Activated naive CD8-positive, alpha-beta T cell (primary cell): ENCODE data around the gene CNOT9.

Experiments used
- H3K27ac Mint-ChIP-seq: one replicate; pipeline ENCODE4 v1.8.0; 2021; ENCODE audit warnings: mixed read lengths
- H3K27me3 Mint-ChIP-seq: one replicate; pipeline ENCODE4 v1.8.0; 2021; ENCODE audit warnings: mixed read lengths
- H3K36me3 Mint-ChIP-seq: one replicate; pipeline ENCODE4 v1.8.0; 2021; ENCODE audit warnings: mixed read lengths
- H3K4me1 Mint-ChIP-seq: one replicate; pipeline ENCODE4 v1.8.0; 2021; ENCODE audit warnings: low read depth, mixed read lengths
- H3K4me3 Mint-ChIP-seq: one replicate; pipeline ENCODE4 v1.8.0; 2021; ENCODE audit warnings: mild to moderate bottlenecking, mixed read lengths
- H3K9me3 Mint-ChIP-seq: one replicate; pipeline ENCODE4 v1.8.0; 2021; ENCODE audit warnings: low read depth, mixed read lengths

Gene CNOT9

DNA sequence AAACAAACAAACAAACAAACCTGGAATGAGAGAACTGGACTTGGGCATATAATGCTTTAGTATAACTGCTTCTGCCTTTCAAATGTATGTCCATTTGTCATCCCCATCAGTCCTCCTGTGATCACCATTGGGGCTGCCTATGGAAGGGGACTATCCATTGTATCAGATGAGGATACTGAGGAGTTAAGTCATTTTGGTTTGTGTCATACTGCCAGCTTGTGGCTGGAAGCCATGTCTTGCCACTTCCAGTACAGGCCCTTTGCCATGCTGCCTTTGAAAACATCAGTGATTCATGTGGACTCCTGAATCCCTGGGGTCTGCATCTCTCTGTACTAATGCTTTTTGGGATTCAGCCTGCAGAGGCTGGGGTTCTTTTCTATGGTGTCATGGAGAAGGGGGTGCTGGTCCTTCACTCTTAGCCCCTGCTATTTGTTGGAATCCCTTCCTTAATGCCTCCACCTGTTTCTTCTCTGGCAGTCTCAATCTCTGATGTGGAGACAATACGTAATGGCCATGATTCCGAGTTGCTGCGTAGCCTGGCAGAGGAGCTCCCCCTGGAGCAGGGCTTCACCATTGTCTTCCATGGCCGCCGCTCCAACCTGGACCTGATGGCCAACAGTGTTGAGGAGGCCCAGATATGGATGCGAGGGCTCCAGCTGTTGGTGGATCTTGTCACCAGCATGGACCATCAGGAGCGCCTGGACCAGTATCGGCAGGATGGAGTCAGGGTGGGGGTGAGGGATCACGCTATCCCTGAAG is 49.6 kb downstream of the CNOT9 start:
- Mint-ChIP-seq H3K4me3 (no peak overlapping the region), H3K4me1 (no peaks in the 10 kb centered on the region), H3K27me3 (no peaks in the 10 kb centered on the region), H3K9me3 (no peaks in the 10 kb centered on the region), H3K36me3 (no peaks in the 10 kb centered on the region), H3K27ac (no peak overlapping the region)

DNA sequence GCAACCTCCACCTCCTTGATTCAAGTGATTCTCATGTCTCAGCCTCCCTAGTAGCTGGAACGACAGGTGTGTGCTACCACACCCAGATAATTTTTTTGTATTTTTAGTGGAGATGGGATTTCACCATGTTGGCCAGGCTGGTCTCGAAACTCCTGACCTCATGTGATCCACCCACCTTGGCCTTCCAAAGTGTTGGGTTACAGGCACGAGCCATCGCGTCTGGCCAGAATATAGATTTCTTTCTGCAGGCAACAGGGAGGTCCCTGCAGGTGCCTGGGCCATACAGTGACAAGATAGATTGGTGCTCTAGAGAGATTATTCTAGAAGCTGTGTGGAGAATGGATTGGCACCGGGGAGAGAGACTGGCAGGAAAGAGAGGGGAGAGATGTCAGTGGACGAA is 52.4 kb downstream of the CNOT9 start:
- H3K36me3 Mint-ChIP-seq: no peaks in the 10 kb centered on the region
- H3K9me3 Mint-ChIP-seq: no peaks in the 10 kb centered on the region
- no peak overlapping the region for H3K4me3 Mint-ChIP-seq
- no peaks in the 10 kb centered on the region for H3K27me3 Mint-ChIP-seq
- H3K27ac Mint-ChIP-seq: no peak overlapping the region
- no peaks in the 10 kb centered on the region for H3K4me1 Mint-ChIP-seq

DNA sequence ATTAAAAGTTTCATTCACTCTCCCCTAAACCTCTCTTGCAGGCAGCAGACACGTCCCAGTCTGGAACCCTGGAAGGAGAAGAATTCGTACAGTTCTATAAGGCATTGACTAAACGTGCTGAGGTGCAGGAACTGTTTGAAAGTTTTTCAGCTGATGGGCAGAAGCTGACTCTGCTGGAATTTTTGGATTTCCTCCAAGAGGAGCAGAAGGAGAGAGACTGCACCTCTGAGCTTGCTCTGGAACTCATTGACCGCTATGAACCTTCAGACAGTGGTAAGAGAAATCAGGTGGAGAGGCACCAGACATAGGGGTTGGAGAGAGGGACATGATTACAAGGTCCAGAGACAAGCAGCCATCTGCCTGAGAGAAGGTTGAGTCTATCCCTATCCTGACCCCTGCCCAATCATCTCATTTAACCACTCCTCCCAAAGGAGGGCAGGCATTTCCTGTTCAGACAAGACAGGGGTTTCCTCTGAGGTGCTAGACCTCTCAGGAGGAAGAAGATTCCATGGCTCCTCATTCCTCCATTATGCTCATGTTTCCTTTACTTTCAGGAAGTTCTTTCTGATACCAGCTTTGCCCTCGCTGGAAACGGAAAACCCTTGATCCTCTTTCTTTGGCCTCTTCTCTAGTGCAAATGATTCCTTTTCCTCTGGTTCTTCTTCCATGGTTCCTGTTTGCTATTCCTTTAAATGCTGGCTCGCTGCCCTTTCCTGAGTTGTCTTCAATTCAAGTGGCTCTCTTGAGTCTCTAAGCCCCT is 54.1 kb downstream of the CNOT9 start:
- no peaks in the 10 kb centered on the region for H3K9me3 Mint-ChIP-seq
- H3K4me3 Mint-ChIP-seq: no peak overlapping the region
- H3K27ac Mint-ChIP-seq: no peak overlapping the region
- H3K4me1 Mint-ChIP-seq: no peaks in the 10 kb centered on the region
- H3K27me3 Mint-ChIP-seq: no peaks in the 10 kb centered on the region
- no peaks in the 10 kb centered on the region for H3K36me3 Mint-ChIP-seq

DNA sequence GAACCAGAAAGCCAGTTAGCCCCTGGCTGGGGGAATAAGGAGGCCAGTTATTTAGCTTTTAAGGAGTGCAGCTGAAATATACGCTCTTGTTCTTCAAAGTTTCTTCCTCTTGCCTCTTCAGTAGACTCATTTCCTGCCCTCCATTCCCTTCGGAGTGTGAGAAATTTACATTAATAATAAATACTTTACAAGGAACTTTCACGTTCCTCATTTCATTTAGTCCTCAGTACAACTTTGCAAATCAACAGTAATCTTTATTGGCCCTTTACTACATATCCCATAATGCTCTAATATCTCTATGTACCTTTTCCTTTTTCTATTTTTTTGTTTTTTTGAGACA is 54.7 kb downstream of the CNOT9 start:
- Mint-ChIP-seq H3K27ac (no peak overlapping the region), H3K4me3 (no peak overlapping the region), H3K4me1 (no peaks in the 10 kb centered on the region), H3K36me3 (no peaks in the 10 kb centered on the region), H3K27me3 (no peaks in the 10 kb centered on the region), H3K9me3 (no peaks in the 10 kb centered on the region)

DNA sequence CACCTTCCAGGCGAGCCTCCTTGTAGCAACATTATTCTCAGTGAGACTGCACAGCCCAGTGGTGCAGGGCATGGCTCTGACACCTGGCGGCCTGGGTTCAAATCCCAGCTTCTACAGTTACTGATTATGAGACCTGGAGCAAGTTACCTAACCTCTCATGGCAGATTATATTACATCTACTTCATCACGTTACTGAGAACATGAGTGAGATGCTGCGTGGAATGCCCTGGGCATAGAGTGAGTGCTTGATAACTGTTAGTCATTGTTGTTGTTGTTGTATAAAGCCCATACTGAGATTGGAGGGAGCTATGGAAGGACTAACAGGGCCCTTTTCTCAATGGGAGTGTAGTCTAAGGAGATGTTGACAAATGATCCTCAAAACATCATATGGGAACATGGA is 57.7 kb downstream of the CNOT9 start:
- Mint-ChIP-seq H3K4me1 (no peaks in the 10 kb centered on the region), H3K27me3 (no peaks in the 10 kb centered on the region), H3K36me3 (no peaks in the 10 kb centered on the region), H3K27ac (no peak overlapping the region), H3K4me3 (no peak overlapping the region), H3K9me3 (no peaks in the 10 kb centered on the region)

DNA sequence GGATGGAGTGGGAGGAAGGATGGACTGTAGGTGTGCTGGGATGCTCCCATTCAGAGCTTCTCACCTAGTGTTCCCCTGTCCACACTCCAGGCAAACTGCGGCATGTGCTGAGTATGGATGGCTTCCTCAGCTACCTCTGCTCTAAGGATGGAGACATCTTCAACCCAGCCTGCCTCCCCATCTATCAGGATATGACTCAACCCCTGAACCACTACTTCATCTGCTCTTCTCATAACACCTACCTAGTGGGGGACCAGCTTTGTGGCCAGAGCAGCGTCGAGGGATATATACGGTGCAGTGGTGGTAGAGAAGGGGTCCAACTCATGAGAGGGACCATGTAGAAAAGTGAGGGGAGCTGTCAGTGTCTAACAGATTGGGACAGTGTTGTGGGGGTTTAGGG is 59.3 kb downstream of the CNOT9 start:
- no peaks in the 10 kb centered on the region for H3K4me1 Mint-ChIP-seq
- no peaks in the 10 kb centered on the region for H3K36me3 Mint-ChIP-seq
- no peak overlapping the region for H3K4me3 Mint-ChIP-seq
- H3K27me3 Mint-ChIP-seq: no peaks in the 10 kb centered on the region
- H3K9me3 Mint-ChIP-seq: no peaks in the 10 kb centered on the region
- H3K27ac Mint-ChIP-seq: no peak overlapping the region

DNA sequence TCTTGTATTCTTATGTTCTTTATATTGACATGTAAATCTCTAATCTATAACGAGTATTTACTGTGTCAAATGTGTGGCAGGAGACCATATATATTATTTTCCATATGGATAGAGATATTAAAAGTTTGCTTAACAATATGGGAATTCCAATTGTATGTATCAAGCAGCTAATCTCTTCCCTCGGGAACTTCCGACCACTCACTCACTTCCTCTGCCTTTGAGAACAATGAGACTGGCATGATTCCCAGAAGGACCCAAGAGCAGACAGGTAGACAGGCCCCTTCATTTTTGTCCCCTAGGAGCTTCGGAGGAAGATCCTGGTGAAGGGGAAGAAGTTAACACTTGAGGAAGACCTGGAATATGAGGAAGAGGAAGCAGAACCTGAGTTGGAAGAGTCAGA is 63.2 kb downstream of the CNOT9 start:
- H3K27ac Mint-ChIP-seq: no peak overlapping the region
- H3K36me3 Mint-ChIP-seq: no peaks in the 10 kb centered on the region
- H3K4me1 Mint-ChIP-seq: no peaks in the 10 kb centered on the region
- no peak overlapping the region for H3K4me3 Mint-ChIP-seq
- no peaks in the 10 kb centered on the region for H3K9me3 Mint-ChIP-seq
- no peaks in the 10 kb centered on the region for H3K27me3 Mint-ChIP-seq

DNA sequence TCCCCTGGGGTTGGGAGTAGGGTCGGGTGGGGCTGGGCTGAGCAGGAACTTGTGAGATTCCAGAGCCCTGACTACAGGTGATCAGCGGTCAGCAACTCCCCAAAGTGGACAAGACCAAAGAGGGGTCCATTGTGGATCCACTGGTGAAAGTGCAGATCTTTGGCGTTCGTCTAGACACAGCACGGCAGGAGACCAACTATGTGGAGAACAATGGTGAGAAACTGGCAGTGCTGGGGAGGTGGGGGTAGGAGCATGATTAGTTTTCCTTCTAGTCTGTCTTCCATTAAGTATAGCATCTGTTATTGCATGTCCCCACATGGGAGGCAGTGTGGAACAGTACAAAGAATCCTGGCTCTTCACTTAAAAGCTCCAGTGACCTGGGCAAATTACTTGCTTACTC is 67.1 kb downstream of the CNOT9 start:
- H3K27ac Mint-ChIP-seq: no peak overlapping the region

DNA sequence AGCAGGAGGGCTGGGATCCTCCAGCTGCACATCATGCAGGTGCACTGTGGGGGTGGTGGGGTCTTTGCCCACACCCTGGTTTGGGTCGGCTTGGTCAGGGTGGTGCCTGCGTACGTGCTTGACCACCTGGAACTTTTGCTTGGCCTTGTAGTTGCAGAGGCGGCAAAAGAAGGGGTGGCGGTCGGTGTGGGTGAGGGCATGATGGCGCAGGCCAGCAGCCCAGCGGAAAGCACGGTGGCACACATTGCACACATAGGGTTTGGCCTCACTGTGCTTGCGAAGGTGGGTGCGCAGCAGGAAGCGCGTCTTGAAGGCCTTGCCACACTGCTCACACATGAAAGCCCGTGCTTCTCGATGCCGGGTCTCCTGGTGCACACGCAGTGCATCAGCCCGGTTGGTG is 69.7 kb downstream of the CNOT9 start:
- Mint-ChIP-seq H3K9me3 (no peaks in the 10 kb centered on the region), H3K27ac (no peak overlapping the region), H3K27me3 (no peaks in the 10 kb centered on the region), H3K4me3 (no peak overlapping the region), H3K4me1 (no peaks in the 10 kb centered on the region), H3K36me3 (peaks cover 2% of the 10 kb centered on the region)

More for the DNA sequence above, 67.1 kb downstream of the CNOT9 start:
- Mint-ChIP-seq H3K9me3 (no peaks in the 10 kb centered on the region), H3K4me1 (no peaks in the 10 kb centered on the region), H3K36me3 (peaks cover 2% of the 10 kb centered on the region), H3K27me3 (no peaks in the 10 kb centered on the region), H3K4me3 (no peak overlapping the region)

DNA sequence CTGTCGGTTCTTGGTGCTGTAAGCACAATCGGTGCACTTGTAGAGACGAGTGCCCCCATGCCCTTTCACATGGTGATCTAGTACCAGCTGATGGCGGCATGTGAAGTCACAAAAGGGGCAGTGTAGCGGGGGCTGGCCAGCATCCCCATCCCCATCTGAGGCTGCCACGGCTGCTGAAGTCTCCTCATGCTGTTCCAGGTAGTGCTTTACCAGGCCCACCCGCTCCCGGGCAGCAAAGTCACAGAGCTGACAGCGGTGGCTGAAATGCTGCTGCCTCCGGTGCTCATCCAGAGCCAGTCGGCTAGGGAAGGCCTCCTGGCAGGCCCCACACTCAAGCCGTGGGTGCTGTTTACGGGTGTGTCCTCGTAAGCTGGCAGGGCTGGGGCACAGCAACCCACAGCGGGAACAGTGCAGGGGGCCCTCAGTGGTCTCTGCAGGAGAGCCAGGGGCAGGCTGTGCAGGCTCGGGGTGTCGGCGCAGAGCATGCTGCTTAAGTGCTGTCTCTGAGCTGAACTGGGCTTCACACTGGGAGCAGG is 73.5 kb downstream of the CNOT9 start:
- Mint-ChIP-seq H3K27me3 (no peaks in the 10 kb centered on the region), H3K27ac (no peak overlapping the region), H3K4me3 (no peak overlapping the region), H3K4me1 (no peaks in the 10 kb centered on the region), H3K9me3 (no peaks in the 10 kb centered on the region), H3K36me3 (peaks cover 4% of the 10 kb centered on the region)

DNA sequence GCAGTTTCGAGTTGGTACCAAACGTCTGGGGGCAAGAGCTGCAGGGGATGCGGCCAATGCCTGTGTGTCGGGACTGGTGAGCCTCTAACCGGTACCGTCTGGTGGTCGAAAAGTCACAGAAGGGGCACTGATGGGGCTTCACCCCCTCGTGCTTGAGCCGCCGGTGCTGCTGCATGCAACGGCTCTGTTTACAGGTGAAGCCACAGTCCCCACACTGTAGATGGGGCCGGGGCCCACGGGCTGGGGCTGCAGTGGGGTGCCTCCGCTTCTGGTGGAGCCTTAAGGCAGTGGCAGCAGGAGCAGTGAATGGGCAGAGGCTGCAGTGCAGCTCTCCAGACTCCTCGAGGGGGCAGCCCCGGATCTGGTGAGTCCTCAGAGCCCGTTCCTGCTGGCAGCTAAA is 74.1 kb downstream of the CNOT9 start:
- H3K27me3 Mint-ChIP-seq: no peaks in the 10 kb centered on the region
- H3K4me1 Mint-ChIP-seq: peaks cover 2% of the 10 kb centered on the region
- H3K9me3 Mint-ChIP-seq: no peaks in the 10 kb centered on the region
- H3K4me3 Mint-ChIP-seq: no peak overlapping the region
- H3K27ac Mint-ChIP-seq: no peak overlapping the region
- H3K36me3 Mint-ChIP-seq: peaks cover 2% of the 10 kb centered on the region

DNA sequence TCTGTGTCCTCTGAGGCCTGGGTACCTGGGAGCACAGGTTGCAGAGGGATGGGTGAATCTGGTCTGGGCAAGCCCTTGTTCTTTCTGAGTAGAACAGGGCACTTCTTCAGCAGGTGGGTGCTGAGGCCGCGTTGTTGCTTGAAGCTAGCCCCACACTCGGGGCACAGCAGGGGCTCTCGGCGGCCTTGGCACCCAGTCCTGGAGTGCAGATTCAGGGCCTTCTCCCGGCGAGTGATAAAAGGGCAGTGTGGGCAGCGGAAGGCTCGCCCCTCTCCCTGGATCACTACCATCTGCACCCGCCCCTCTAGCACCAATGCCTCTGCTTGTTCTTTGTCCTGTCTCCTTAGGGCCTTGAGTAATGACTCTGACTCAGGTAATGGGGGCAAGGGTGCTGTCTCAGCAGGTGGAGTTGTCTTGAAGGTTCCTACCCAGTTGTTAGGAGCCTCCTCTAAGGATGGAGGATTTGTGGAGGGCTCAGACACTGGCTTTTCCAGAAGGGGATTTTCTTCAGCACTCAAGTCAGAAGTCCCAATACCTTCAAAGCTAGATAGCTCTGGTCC is 75.2 kb downstream of the CNOT9 start:
- Mint-ChIP-seq H3K27me3 (no peaks in the 10 kb centered on the region), H3K4me3 (no peak overlapping the region), H3K4me1 (peaks cover 9% of the 10 kb centered on the region), H3K36me3 (peaks cover 2% of the 10 kb centered on the region), H3K27ac (no peak overlapping the region), H3K9me3 (no peaks in the 10 kb centered on the region)

DNA sequence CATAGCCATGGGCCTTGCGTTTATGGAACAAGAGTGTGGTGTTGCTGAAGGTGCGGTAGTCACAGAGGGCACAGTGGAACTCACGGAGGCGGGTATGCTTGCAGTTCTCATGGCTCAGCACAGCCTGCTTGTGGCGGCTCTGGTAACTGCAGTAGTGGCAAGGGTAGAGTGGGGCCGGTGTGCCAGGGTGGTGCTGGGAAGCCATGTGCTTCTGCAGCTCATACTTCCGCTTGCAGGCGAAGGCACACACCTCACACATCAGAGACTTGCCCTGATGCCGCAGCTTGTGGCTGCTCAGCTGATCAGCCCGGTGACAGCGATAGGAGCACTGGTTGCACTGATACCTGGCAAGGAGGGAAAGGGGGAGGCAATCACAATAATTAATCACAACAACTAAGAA is 76.1 kb downstream of the CNOT9 start:
- Mint-ChIP-seq H3K27ac (no peak overlapping the region), H3K9me3 (no peaks in the 10 kb centered on the region), H3K36me3 (peaks cover 2% of the 10 kb centered on the region), H3K27me3 (no peaks in the 10 kb centered on the region), H3K4me3 (no peak overlapping the region), H3K4me1 (peaks cover 9% of the 10 kb centered on the region)

DNA sequence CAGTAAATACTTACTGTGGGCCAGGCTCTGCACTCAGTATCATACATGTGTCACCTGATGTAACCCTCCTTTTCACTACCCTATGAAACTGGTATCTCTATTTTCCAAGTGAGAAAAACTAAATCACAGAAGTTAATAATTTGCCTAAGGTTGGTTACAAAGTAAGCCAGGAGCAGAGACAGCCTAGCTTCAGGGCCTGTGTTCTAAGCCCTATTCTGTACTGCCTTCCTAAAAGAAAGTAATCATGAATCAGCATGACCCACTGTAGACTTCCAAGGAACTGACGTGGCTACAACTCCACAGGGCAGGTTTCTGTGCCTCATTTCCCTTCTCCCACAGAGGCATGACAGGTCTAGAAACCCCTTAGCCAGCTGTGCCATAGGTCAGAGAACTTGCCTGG is 76.5 kb downstream of the CNOT9 start:
- H3K4me1 Mint-ChIP-seq: peaks cover 9% of the 10 kb centered on the region
- H3K36me3 Mint-ChIP-seq: peaks cover 2% of the 10 kb centered on the region
- H3K9me3 Mint-ChIP-seq: no peaks in the 10 kb centered on the region
- H3K4me3 Mint-ChIP-seq: no peak overlapping the region
- H3K27me3 Mint-ChIP-seq: no peaks in the 10 kb centered on the region
- H3K27ac Mint-ChIP-seq: no peak overlapping the region
